Stimulated activated CD8-positive, alpha-beta memory T cell treated with anti-CD3 and anti-CD28 coated beads, Interleukin-15, amount 100 ng/mL, for 1 hour (primary cell): ENCODE data around the gene LEMD2.

ENCODE experiments used
- DNase-seq: peaks from one replicate; pipeline ENCODE4 v3.0.0-alpha.2; 2020; ENCODE audit warnings: low read depth

The LEMD2 gene

GRCh38 chr6:33738153-33738552 lies 50.8 kb downstream of the LEMD2 start:
- DNase-seq, result no peak

GRCh38 chr6:33737267-33738026 lies 51.5 kb downstream of the LEMD2 start:
- DNase-seq, result no peak

GRCh38 chr6:33735216-33735615 lies 53.7 kb downstream of the LEMD2 start:
- DNase-seq, result no peak

GRCh38 chr6:33733709-33734007 lies 55.3 kb downstream of the LEMD2 start:
- no peak for DNase-seq

GRCh38 chr6:33732817-33733708 lies 55.9 kb downstream of the LEMD2 start:
- no peak for DNase-seq

GRCh38 chr6:33732385-33732784 lies 56.5 kb downstream of the LEMD2 start:
- no peak for DNase-seq

- no peak for DNase-seq
Measured at GRCh38 chr6:33731751-33732282, 57.1 kb downstream of the LEMD2 start.

GRCh38 chr6:33731035-33731434 lies 57.9 kb downstream of the LEMD2 start:
- no peak for DNase-seq

- DNase-seq, result no peak
Measured at GRCh38 chr6:33730611-33731010, 58.3 kb downstream of the LEMD2 start.

GRCh38 chr6:33729059-33729458 lies 59.9 kb downstream of the LEMD2 start:
- no peak for DNase-seq

- DNase-seq, result no peak
Measured at GRCh38 chr6:33728438-33728837, 60.5 kb downstream of the LEMD2 start.

- no peak for DNase-seq
Measured at GRCh38 chr6:33727932-33728331, 61.0 kb downstream of the LEMD2 start.

GRCh38 chr6:33727126-33727525 lies 61.8 kb downstream of the LEMD2 start:
- DNase-seq, result no peak

- no peak for DNase-seq
Measured at GRCh38 chr6:33726696-33727095, 62.2 kb downstream of the LEMD2 start.

- no peak for DNase-seq
Measured at GRCh38 chr6:33725891-33726673, 62.8 kb downstream of the LEMD2 start.

- DNase-seq, result no peak
Measured at GRCh38 chr6:33725222-33725621, 63.7 kb downstream of the LEMD2 start.

GRCh38 chr6:33724102-33725023 lies 64.6 kb downstream of the LEMD2 start:
- no peak for DNase-seq

GRCh38 chr6:33723371-33724085 lies 65.4 kb downstream of the LEMD2 start:
- DNase-seq, result no peak

GRCh38 chr6:33722103-33722623 lies 66.8 kb downstream of the LEMD2 start:
- no peak for DNase-seq

GRCh38 chr6:33721508-33721907 lies 67.4 kb downstream of the LEMD2 start:
- DNase-seq, result no peak
